Activated B cell treated with CpG ODN at 0.5 μM for 24 hours (primary cell): ENCODE data around the gene AP2A1. TPM values are rescaled to one million over a fixed set of nuclear protein-coding genes. Genes with fewer than 3 reads are reported as not detected.

Experiments used
- ATAC-seq: fragments of 200-7000 bp; cut with Tn5 transposase; one replicate; pipeline ENCODE4 v1.10.0; 2021; ENCODE audit warnings: low read depth, mild to moderate bottlenecking, moderate library complexity
- CTCF ChIA-PET: fragments of 350-600 bp; sonication (Branson Sonifier 250); formaldehyde crosslinking; loops from one replicate; lab custom pipeline; 2021; ENCODE audit warnings: antibody characterized with exemption; lab: Charles Lee
- POLR2A ChIA-PET: fragments of 350-600 bp; sonication (Branson Sonifier 250); formaldehyde crosslinking; loops from one replicate; lab custom pipeline; 2021; ENCODE audit warnings: antibody characterized with exemption; lab: Charles Lee
- DNase-seq: peaks from one replicate; pipeline ENCODE4 v3.0.0; 2022
- H3K27ac Mint-ChIP-seq: one replicate; pipeline ENCODE4 v1.8.0; 2020; ENCODE audit warnings: mixed read lengths
- H3K27me3 Mint-ChIP-seq: one replicate; pipeline ENCODE4 v1.8.0; 2021; ENCODE audit warnings: mixed read lengths
- H3K36me3 Mint-ChIP-seq: one replicate; pipeline ENCODE4 v1.8.0; 2021; ENCODE audit warnings: low read depth, mixed read lengths
- H3K4me1 Mint-ChIP-seq: one replicate; pipeline ENCODE4 v1.8.0; 2021; ENCODE audit warnings: mixed read lengths
- H3K4me3 Mint-ChIP-seq: one replicate; pipeline ENCODE4 v1.8.0; 2020; ENCODE audit warnings: mild to moderate bottlenecking, mixed read lengths
- H3K9me3 Mint-ChIP-seq: one replicate; pipeline ENCODE4 v1.8.0; 2020; ENCODE audit warnings: mixed read lengths
- CTCF ChIP-seq: fragments of 200-600 bp; IDR thresholded peaks from one replicate; pipeline ENCODE4 v1.8.0; 2022; ENCODE audit warnings: antibody characterized with exemption, mild to moderate bottlenecking
- intact Hi-C: fragments of 100-400 bp; cut with micrococcal nuclease; formaldehyde crosslinking; loops from one replicate; pipeline ENCODE4 v1.15.1; 2024
- total RNA-seq: library from RNA; stranded (reverse); gene quantifications from 2 replicates; pipeline ENCODE4 v1.2.3, GENCODE V29; 2022

AP2A1 gene
- total RNA-seq, 1 donor from 2014 or later = 60.6 TPM

GRCh38 chr19:49795615-49796014 is 28.8 kb downstream of the AP2A1 start:
- intact Hi-C loops = no loop called here
- POLR2A ChIA-PET = interaction anchor here (0.5 kb wide), 1 partner anchor 102 kb away, joined by 5 read pairs; no protein-coding TSS in a partner anchor
- H3K9me3 Mint-ChIP-seq = no peaks in the 10 kb centered on the region
- no peaks in the 10 kb centered on the region for H3K4me1 Mint-ChIP-seq
- DNase-seq (no peak), ATAC-seq (no peak)
- H3K27me3 Mint-ChIP-seq = no peaks in the 10 kb centered on the region
- no peak overlapping the region for H3K27ac Mint-ChIP-seq
- peaks cover 82% of the 10 kb centered on the region for H3K36me3 Mint-ChIP-seq
- CTCF ChIA-PET = no interaction called here
- TF ChIP-seq CTCF = no peak
- H3K4me3 Mint-ChIP-seq = no peak overlapping the region

GRCh38 chr19:49798574-49798973 is 31.8 kb downstream of the AP2A1 start:
- Mint-ChIP-seq H3K4me3 (no peak overlapping the region), H3K4me1 (no peaks in the 10 kb centered on the region), H3K27me3 (no peaks in the 10 kb centered on the region), H3K27ac (no peak overlapping the region), H3K36me3 (peaks cover 85% of the 10 kb centered on the region), H3K9me3 (no peaks in the 10 kb centered on the region)
- TF ChIP-seq CTCF = no peak
- DNase-seq (no peak), ATAC-seq (no peak)
- intact Hi-C loops = no loop called here
- POLR2A ChIA-PET = interaction anchor here (0.5 kb wide), 1 partner anchor 67 kb away, joined by 3 read pairs; no protein-coding TSS in a partner anchor
- CTCF ChIA-PET = no interaction called here

- H3K27ac Mint-ChIP-seq = no peak overlapping the region
- ATAC-seq = no peak
- intact Hi-C loops = no loop called here
- H3K27me3 Mint-ChIP-seq = no peaks in the 10 kb centered on the region
- no peaks in the 10 kb centered on the region for H3K4me1 Mint-ChIP-seq
- TF ChIP-seq CTCF = no peak
- CTCF ChIA-PET = no interaction called here
- no peak overlapping the region for H3K4me3 Mint-ChIP-seq
- peaks cover 87% of the 10 kb centered on the region for H3K36me3 Mint-ChIP-seq
- POLR2A ChIA-PET = no interaction called here
- DNase-seq = no peak
- H3K9me3 Mint-ChIP-seq = no peaks in the 10 kb centered on the region
Observed at GRCh38 chr19:49799271-49799797, 32.5 kb downstream of the AP2A1 start.

GRCh38 chr19:49799798-49800376 is 33.1 kb downstream of the AP2A1 start:
- ChIA-PET POLR2A (no interaction called here), CTCF (no interaction called here)
- ATAC-seq (no peak), DNase-seq (no peak)
- no peaks in the 10 kb centered on the region for H3K4me1 Mint-ChIP-seq
- no peak overlapping the region for H3K4me3 Mint-ChIP-seq
- H3K27ac Mint-ChIP-seq = no peak overlapping the region
- no peak for TF ChIP-seq CTCF
- no peaks in the 10 kb centered on the region for H3K27me3 Mint-ChIP-seq
- H3K36me3 Mint-ChIP-seq = peaks cover 85% of the 10 kb centered on the region
- intact Hi-C loops = no loop called here
- H3K9me3 Mint-ChIP-seq = no peaks in the 10 kb centered on the region

GRCh38 chr19:49800771-49801170 is 34.0 kb downstream of the AP2A1 start:
- H3K4me1 Mint-ChIP-seq = no peaks in the 10 kb centered on the region
- peaks cover 79% of the 10 kb centered on the region for H3K36me3 Mint-ChIP-seq
- ATAC-seq = no peak
- CTCF ChIA-PET = no interaction called here
- no peaks in the 10 kb centered on the region for H3K9me3 Mint-ChIP-seq
- TF ChIP-seq CTCF = no peak
- POLR2A ChIA-PET = no interaction called here
- intact Hi-C loops = no loop called here
- no peak overlapping the region for H3K27ac Mint-ChIP-seq
- no peak overlapping the region for H3K4me3 Mint-ChIP-seq
- DNase-seq = no peak
- no peaks in the 10 kb centered on the region for H3K27me3 Mint-ChIP-seq
